Suprapubic skin (tissue), 4 donors: ENCODE measurements around the gene SH3PXD2B. TPM values are rescaled to one million over a fixed set of nuclear protein-coding genes. Genes with fewer than 3 reads are reported as not detected.

Experiments used
- DNase-seq, 2 donors: peaks; one replicate each; pipeline ENCODE4 v3.0.0-alpha.2; 2019; ENCODE audit warnings: low spot score in 2 of 2
- H3K27ac ChIP-seq: fragments of 200-600 bp; sonication (generic); one replicate; pipeline ENCODE4 v1.5.1; 2019
- H3K27me3 ChIP-seq: fragments of 200-600 bp; sonication (generic); one replicate; pipeline ENCODE4 v1.5.1; 2019
- H3K36me3 ChIP-seq: fragments of 200-600 bp; sonication (generic); one replicate; pipeline ENCODE4 v1.5.1; 2019
- H3K4me1 ChIP-seq: fragments of 200-600 bp; sonication (generic); one replicate; pipeline ENCODE4 v1.5.1; 2019
- H3K4me3 ChIP-seq: fragments of 200-600 bp; sonication (generic); one replicate; pipeline ENCODE4 v1.5.1; 2019; ENCODE audit warnings: mild to moderate bottlenecking
- H3K9me3 ChIP-seq: fragments of 200-600 bp; sonication (generic); one replicate; pipeline ENCODE4 v1.5.1; 2019
- CTCF ChIP-seq, 2 donors: fragments of 200-600 bp in 1 of 2; fragments of 450-650 bp in 1 of 2; sonication (generic) in 1 of 2; IDR thresholded peaks; one replicate each; pipeline ENCODE4 v1.5.1; 2016 to 2019; ENCODE audit warnings: antibody characterized with exemption in 2 of 2, mild to moderate bottlenecking in 1 of 2, moderate library complexity in 1 of 2
- EP300 ChIP-seq: sonication (generic); formaldehyde crosslinking; IDR thresholded peaks from one replicate; pipeline ENCODE4 v1.6.1; 2017; ENCODE audit warnings: antibody characterized with exemption
- POLR2A ChIP-seq, 2 donors: fragments of 450-650 bp; IDR thresholded peaks; one replicate each; pipeline ENCODE4 v1.6.1; 2017; ENCODE audit warnings: antibody characterized with exemption in 2 of 2, mild to moderate bottlenecking in 2 of 2, moderate library complexity in 2 of 2
- POLR2AphosphoS5 ChIP-seq, 3 donors: sonication (generic); formaldehyde crosslinking; IDR thresholded peaks; one replicate each; pipeline ENCODE4 v1.6.1; 2017; ENCODE audit warnings: antibody characterized with exemption in 3 of 3
- WGBS: methylation state at CpG from one replicate; pipeline ENCODE4 v1.1.5; 2018; 5-methylcytosine and 5-hydroxymethylcytosine counted together
- total RNA-seq, 4 donors: library from RNA; depleted of rRNA; stranded (reverse); fragments of >200 nt; gene quantifications; one replicate each; pipeline ENCODE4 v1.1.0, GENCODE V29; 2016

Gene SH3PXD2B
- total RNA-seq, 4 donors from 2014 or later, result 29.1 to 42.1 (median 31.3) TPM

DNA sequence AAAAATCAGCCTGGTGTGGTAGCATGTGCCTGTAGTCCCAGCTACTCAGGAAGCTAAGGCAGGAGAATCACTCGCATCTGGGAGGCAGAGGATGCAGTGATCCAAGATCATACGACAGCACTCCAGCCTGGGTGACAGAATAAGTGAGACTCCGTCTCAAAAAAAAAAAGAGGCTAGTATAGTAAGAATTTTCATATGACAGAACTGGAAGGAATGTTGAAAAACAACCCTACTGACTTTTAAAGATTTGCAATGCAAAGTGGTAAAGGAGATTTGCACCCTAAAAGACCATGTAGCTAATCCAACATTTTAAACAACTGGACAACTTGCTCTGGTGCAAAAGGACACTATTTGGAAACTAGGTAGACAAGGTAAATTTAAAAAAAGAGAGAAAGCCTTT, 58.1 kb downstream of the SH3PXD2B start:
- Histone ChIP-seq H3K36me3 (peaks cover 28% of the 10 kb centered on the region), H3K4me1 (peaks cover 6% of the 10 kb centered on the region), H3K27ac (no peak overlapping the region), H3K27me3 (no peaks in the 10 kb centered on the region), H3K4me3 (no peak overlapping the region), H3K9me3 (no peaks in the 10 kb centered on the region)
- no peak for TF ChIP-seq POLR2AphosphoS5 (IDR thresholded peaks at IDR 0.05)
- TF ChIP-seq EP300, result no peak
- TF ChIP-seq POLR2A (IDR thresholded peaks at IDR 0.05), result no peak
- no peak for TF ChIP-seq CTCF (IDR thresholded peaks at IDR 0.05)
- WGBS, result 100% methylated on average over 3 of the region's 3 CpGs
- no peak for DNase-seq

DNA sequence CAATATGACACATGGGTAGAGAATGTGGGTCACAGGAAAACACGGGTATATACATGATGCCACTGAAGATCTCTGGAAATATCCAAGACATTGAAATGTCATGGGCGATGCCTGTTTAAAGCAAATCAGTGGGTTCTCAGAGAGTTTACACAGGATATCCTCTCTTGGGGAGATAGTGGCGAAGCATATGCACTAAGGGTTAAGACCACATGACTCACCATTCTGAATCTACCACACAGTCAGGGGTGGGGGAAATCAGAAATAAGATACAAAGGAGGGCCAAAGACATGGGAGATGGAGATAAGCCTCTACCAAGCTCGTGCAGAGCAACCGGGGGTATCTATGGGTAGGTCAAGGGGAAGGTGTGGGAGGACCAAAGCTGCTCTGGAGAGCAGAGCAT, 58.8 kb downstream of the SH3PXD2B start:
- TF ChIP-seq POLR2AphosphoS5 (IDR thresholded peaks at IDR 0.05) (no peak), POLR2A (IDR thresholded peaks at IDR 0.05) (no peak), CTCF (IDR thresholded peaks at IDR 0.05) (no peak), EP300 (no peak)
- no peak overlapping the region for H3K27ac ChIP-seq
- no peak overlapping the region for H3K4me3 ChIP-seq
- H3K27me3 ChIP-seq, result no peaks in the 10 kb centered on the region
- peaks cover 28% of the 10 kb centered on the region for H3K36me3 ChIP-seq
- WGBS, result 72% methylated on average over 5 of the region's 5 CpGs
- H3K9me3 ChIP-seq, result no peaks in the 10 kb centered on the region
- DNase-seq, result no peak
- H3K4me1 ChIP-seq, result peaks cover 2% of the 10 kb centered on the region

GRCh38 chr5:172389578-172390112, 64.7 kb downstream of the SH3PXD2B start:
- peaks cover 52% of the 10 kb centered on the region for H3K36me3 ChIP-seq
- no peak for DNase-seq
- no peak overlapping the region for H3K4me3 ChIP-seq
- 50% methylated on average over 2 of the region's 2 CpGs for WGBS
- no peaks in the 10 kb centered on the region for H3K27me3 ChIP-seq
- TF ChIP-seq POLR2A (IDR thresholded peaks at IDR 0.05), result no peak
- TF ChIP-seq POLR2AphosphoS5 (IDR thresholded peaks at IDR 0.05), result no peak
- no peak for TF ChIP-seq CTCF (IDR thresholded peaks at IDR 0.05)
- TF ChIP-seq EP300, result no peak
- H3K27ac ChIP-seq, result no peak overlapping the region
- no peaks in the 10 kb centered on the region for H3K4me1 ChIP-seq
- H3K9me3 ChIP-seq, result no peaks in the 10 kb centered on the region

GRCh38 chr5:172388246-172388733, 66.0 kb downstream of the SH3PXD2B start:
- peaks cover 45% of the 10 kb centered on the region for H3K36me3 ChIP-seq
- no peaks in the 10 kb centered on the region for H3K9me3 ChIP-seq
- no peak for DNase-seq
- TF ChIP-seq POLR2A (IDR thresholded peaks at IDR 0.05) (no peak), POLR2AphosphoS5 (IDR thresholded peaks at IDR 0.05) (no peak), CTCF (IDR thresholded peaks at IDR 0.05) (no peak), EP300 (no peak)
- H3K27ac ChIP-seq, result no peak overlapping the region
- H3K27me3 ChIP-seq, result no peaks in the 10 kb centered on the region
- no peaks in the 10 kb centered on the region for H3K4me1 ChIP-seq
- 74% methylated on average over 2 of the region's 2 CpGs for WGBS
- H3K4me3 ChIP-seq, result no peak overlapping the region

DNA sequence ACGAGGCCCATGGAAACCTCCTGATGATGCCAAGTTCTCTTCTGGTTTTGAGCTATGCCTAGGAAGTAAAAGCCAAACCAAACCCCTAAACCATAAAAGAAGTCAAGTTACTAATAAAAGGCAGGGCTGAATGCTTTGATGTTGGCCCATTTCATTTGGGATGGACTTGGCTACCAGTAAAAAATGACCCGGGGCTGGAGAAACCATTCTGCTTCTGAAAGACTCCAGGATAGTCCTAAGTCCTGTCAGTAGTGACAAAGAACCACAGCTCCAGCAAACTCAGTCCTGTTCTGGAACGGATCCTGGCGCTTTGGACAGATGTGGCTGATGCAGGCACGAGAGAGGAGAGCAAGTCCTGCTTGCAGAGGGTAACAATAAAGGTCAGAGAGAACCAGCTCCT, 68.6 kb downstream of the SH3PXD2B start:
- DNase-seq, result no peak
- Histone ChIP-seq H3K27me3 (no peaks in the 10 kb centered on the region), H3K4me3 (no peak overlapping the region), H3K27ac (no peak overlapping the region), H3K9me3 (no peaks in the 10 kb centered on the region), H3K4me1 (peaks cover 12% of the 10 kb centered on the region), H3K36me3 (peaks cover 49% of the 10 kb centered on the region)
- WGBS, result 66% methylated on average over 5 of the region's 5 CpGs
- TF ChIP-seq POLR2A (IDR thresholded peaks at IDR 0.05), result no peak
- no peak for TF ChIP-seq EP300
- TF ChIP-seq CTCF (IDR thresholded peaks at IDR 0.05), result no peak
- TF ChIP-seq POLR2AphosphoS5 (IDR thresholded peaks at IDR 0.05), result no peak
